ENCODE results near the gene TMEM179. TPM values are rescaled to one million over a fixed set of nuclear protein-coding genes. Genes with fewer than 3 reads are reported as not detected.
"Not testable (repeated sequence)": the region's sequence is repeated elsewhere in the genome, so short reads cannot be mapped to it uniquely, and the experiment has no call there.

Gene TMEM179
- total RNA-seq, 1 donor from 2014 or later: 20.2 TPM

DNA sequence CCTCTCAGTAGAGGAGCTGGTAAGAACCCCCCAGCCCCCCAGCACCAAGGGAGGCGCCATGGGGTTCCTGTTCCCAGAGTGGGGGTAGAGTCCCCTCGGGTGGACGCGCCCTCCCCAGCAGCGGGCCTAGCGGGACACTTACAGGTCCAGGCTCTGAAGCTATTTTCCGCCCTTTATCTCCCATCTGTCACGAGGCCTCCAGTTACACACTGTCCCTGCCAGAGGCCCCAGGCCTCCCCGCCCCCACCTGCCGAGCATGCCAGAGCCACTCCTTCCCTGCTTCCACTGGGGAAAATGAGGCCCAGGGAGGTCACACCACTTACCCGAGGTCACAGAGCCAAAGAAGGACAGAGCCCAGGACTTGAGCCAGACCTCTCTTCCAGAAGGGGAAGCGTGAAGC is 21.9 kb downstream of the TMEM179 start:
- H3K9me3 Mint-ChIP-seq: no peaks in the 10 kb centered on the region

DNA sequence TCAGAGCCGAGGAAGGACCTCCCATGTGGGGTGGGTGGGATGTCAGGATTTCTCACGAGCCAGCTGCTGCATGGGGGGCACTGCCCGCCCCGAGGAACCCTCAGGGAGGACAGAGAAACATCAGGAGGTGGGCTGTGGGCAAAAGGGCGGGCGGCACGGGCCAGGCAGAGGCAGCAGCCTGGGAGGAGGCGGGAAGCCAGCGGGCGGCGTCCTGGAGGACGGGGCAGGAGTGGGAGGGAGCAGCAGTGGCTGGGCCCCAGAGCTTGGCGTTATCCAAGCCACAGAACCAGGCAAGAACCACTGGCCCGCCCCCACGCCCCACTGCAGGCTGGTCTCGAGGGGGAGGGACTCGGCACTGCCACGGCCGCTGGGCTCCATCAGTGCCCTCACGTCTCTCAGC is 22.6 kb downstream of the TMEM179 start:
- Mint-ChIP-seq H3K4me3 (no peak overlapping the region), H3K27ac (ENCODE audit: unreplicated experiment) (no peak overlapping the region), H3K27me3 (ENCODE audit: low read depth) (no peaks in the 10 kb centered on the region), H3K36me3 (ENCODE audit: low read depth) (no peaks in the 10 kb centered on the region), H3K4me1 (peaks cover 12% of the 10 kb centered on the region), H3K9me3 (no peaks in the 10 kb centered on the region)
- DNase-seq (ENCODE audit: low read depth, low spot score): no peak
- TF ChIP-seq, protein P1, sequence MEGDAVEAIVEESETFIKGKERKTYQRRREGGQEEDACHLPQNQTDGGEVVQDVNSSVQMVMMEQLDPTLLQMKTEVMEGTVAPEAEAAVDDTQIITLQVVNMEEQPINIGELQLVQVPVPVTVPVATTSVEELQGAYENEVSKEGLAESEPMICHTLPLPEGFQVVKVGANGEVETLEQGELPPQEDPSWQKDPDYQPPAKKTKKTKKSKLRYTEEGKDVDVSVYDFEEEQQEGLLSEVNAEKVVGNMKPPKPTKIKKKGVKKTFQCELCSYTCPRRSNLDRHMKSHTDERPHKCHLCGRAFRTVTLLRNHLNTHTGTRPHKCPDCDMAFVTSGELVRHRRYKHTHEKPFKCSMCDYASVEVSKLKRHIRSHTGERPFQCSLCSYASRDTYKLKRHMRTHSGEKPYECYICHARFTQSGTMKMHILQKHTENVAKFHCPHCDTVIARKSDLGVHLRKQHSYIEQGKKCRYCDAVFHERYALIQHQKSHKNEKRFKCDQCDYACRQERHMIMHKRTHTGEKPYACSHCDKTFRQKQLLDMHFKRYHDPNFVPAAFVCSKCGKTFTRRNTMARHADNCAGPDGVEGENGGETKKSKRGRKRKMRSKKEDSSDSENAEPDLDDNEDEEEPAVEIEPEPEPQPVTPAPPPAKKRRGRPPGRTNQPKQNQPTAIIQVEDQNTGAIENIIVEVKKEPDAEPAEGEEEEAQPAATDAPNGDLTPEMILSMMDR (conservative IDR thresholded peaks at IDR 0.05): no peak

More for the DNA sequence above, 21.9 kb downstream of the TMEM179 start:
- Mint-ChIP-seq H3K36me3 (ENCODE audit: low read depth) (no peaks in the 10 kb centered on the region), H3K27ac (ENCODE audit: unreplicated experiment) (no peak overlapping the region), H3K4me3 (no peak overlapping the region), H3K27me3 (ENCODE audit: low read depth) (no peaks in the 10 kb centered on the region), H3K4me1 (peaks cover 12% of the 10 kb centered on the region)
- no peak for DNase-seq (ENCODE audit: low read depth, low spot score)
- TF ChIP-seq, protein P1 (conservative IDR thresholded peaks at IDR 0.05): no peak

DNA sequence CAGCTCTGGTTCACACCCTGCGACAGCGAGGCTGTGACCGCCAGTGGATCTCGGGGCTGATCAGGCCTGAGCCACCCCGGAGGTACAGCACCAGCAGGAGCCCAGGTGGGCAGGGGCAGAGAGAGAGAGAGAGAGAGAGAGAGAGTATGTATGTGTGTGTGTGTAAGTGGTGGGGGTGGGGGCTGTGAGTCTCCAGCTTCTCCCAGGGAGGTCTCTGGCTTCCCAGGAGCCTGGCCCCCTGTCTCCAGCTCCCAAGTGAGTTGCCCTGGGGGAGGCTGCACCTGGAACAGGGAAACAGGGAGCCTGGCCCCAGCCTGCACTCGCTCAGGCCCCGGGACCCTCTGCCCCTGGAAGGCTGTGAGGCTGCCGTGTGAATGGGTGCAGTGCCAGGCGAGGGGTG is 23.1 kb downstream of the TMEM179 start:
- TF ChIP-seq, protein P1 (conservative IDR thresholded peaks at IDR 0.05): no peak
- Mint-ChIP-seq H3K27me3 (ENCODE audit: low read depth) (no peaks in the 10 kb centered on the region), H3K27ac (ENCODE audit: unreplicated experiment) (no peak overlapping the region), H3K9me3 (no peaks in the 10 kb centered on the region), H3K36me3 (ENCODE audit: low read depth) (no peaks in the 10 kb centered on the region), H3K4me1 (peaks cover 12% of the 10 kb centered on the region), H3K4me3 (no peak overlapping the region)
- DNase-seq (ENCODE audit: low read depth, low spot score): no peak

DNA sequence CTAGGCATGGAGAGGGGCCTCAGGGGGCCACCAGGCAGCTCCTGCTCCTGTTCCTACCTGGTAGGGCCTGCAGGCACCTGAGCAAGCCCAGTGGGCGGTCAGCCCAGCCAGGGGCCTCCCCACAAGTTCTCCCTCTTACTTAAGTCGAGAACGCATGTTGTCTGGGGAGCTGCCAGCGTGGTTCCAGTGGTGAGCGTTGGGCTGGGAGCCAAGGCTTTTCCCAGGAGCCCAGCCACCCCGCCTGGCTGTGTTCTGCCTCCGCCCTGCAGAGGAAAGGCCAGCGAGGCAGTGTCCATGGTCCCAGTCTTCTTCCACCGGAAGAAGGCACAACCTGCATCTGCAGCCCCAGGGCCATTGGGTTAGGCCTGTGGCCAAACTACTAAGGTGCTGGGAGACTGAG is 23.6 kb downstream of the TMEM179 start:
- H3K4me3 Mint-ChIP-seq: no peak overlapping the region
- no peaks in the 10 kb centered on the region for H3K27me3 Mint-ChIP-seq (ENCODE audit: low read depth)
- H3K27ac Mint-ChIP-seq (ENCODE audit: unreplicated experiment): no peak overlapping the region
- no peak for DNase-seq (ENCODE audit: low read depth, low spot score)
- TF ChIP-seq, protein P1 (conservative IDR thresholded peaks at IDR 0.05): no peak
- H3K36me3 Mint-ChIP-seq (ENCODE audit: low read depth): no peaks in the 10 kb centered on the region
- H3K9me3 Mint-ChIP-seq: no peaks in the 10 kb centered on the region
- peaks cover 11% of the 10 kb centered on the region for H3K4me1 Mint-ChIP-seq

DNA sequence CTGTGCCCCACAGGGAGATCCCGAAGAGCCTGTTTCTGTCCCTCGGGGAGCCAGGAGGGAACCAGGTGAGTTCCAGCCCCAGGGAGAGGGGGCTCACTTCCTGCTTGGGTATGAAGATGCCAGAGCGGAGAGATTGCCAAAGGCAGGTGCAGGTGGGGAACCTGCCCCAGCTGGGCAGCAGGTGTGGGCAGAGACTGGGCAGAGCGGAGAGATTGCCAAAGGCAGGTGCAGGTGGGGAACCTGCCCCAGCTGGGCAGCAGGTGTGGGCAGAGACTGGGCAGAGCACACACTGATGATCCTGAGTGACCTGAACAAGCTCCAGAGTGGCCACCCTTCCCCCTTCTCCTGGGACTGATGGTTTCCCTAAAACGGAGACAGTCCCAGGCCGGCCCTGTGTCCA is 24.6 kb downstream of the TMEM179 start:
- H3K27me3 Mint-ChIP-seq (ENCODE audit: low read depth); H3K36me3 Mint-ChIP-seq (ENCODE audit: low read depth): not testable (repeated sequence)

DNA sequence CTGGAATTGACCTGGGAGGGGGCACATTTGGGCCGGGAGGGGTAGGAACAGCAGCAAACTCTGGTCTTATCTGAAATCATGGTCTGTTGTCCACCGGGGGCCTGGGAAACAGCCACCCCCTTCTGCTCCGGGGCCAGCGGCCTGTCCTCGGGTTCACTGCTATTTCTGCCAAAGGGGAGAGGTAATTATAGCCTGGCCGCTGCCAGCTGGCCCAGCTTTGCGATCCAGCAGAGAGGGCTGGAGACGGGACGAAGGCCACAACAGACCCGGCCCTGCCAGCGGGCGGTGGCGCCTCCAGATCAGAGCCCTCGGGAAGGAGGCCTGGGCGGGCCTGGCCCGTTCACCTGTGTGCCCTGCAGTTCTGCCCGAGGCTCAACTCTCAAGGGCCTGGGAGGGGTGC is 25.1 kb downstream of the TMEM179 start, which contains the start of gene C14orf180:
TSS of gene C14orf180 (plus strand) at position 258 of the 400 bp plus-strand sequence. CDS start 6,667 bp downstream, outside the sequence.
- TF ChIP-seq, protein P1 (conservative IDR thresholded peaks at IDR 0.05): no peak
- H3K27me3 Mint-ChIP-seq (ENCODE audit: low read depth): no peaks in the 10 kb centered on the region
- no peaks in the 10 kb centered on the region for H3K36me3 Mint-ChIP-seq (ENCODE audit: low read depth)
- H3K27ac Mint-ChIP-seq (ENCODE audit: unreplicated experiment): no peak within 1 kb of the TSS
- no peak for DNase-seq (ENCODE audit: low read depth, low spot score)
- H3K9me3 Mint-ChIP-seq: no peaks in the 10 kb centered on the region
- H3K4me1 Mint-ChIP-seq: peaks cover 14% of the 10 kb centered on the region
- no peak within 1 kb of the TSS for H3K4me3 Mint-ChIP-seq

More for the DNA sequence above, 24.6 kb downstream of the TMEM179 start:
- H3K27ac Mint-ChIP-seq (ENCODE audit: unreplicated experiment); DNase-seq (ENCODE audit: low read depth, low spot score); H3K4me3 Mint-ChIP-seq; H3K9me3 Mint-ChIP-seq: not testable (repeated sequence)
- peaks cover 12% of the 10 kb centered on the region for H3K4me1 Mint-ChIP-seq

All from neural crest cell (in vitro differentiated cells).